Type B pancreatic cell (in vitro differentiated cells): ENCODE measurements around the gene EIF4E. TPM values are rescaled to one million over a fixed set of nuclear protein-coding genes. Genes with fewer than 3 reads are reported as not detected.

Source experiments
- DNase-seq: peaks from one replicate; pipeline ENCODE4 v3.0.0; 2021; ENCODE audit warnings: mixed read lengths; ENCODE audit not compliant: unreplicated experiment; ENCODE audit errors: extremely low spot score
- H3K27ac Mint-ChIP-seq: 2 replicates; pipeline ENCODE4 v1.8.0; 2021; ENCODE audit warnings: mild to moderate bottlenecking, mixed read lengths
- H3K27me3 Mint-ChIP-seq: 2 replicates; pipeline ENCODE4 v1.8.0; 2021; ENCODE audit warnings: mixed read lengths
- H3K36me3 Mint-ChIP-seq: 2 replicates; pipeline ENCODE4 v1.8.0; 2021; ENCODE audit warnings: mixed read lengths
- H3K4me1 Mint-ChIP-seq: one replicate; pipeline ENCODE4 v1.8.0; 2021; ENCODE audit warnings: mixed read lengths; ENCODE audit not compliant: unreplicated experiment
- H3K4me3 Mint-ChIP-seq: 2 replicates; pipeline ENCODE4 v1.8.0; 2021; ENCODE audit warnings: mild to moderate bottlenecking, mixed read lengths
- H3K9me3 Mint-ChIP-seq: 2 replicates; pipeline ENCODE4 v1.8.0; 2021; ENCODE audit warnings: mixed read lengths
- CTCF ChIP-seq: fragments of 200-600 bp; sonication (generic); conservative IDR thresholded peaks from 2 replicates; pipeline ENCODE4 v1.5.0; 2021; ENCODE audit warnings: antibody characterized with exemption, mild to moderate bottlenecking
- total RNA-seq: library from RNA; stranded (reverse); gene quantifications from 2 replicates; pipeline ENCODE4 v1.2.1, GENCODE V29; 2021; ENCODE audit warnings: low replicate concordance

EIF4E gene
- total RNA-seq, 1 donor from 2014 or later, result 93.9 TPM

GRCh38 chr4:98966926-98967325, 38.0 kb upstream of the EIF4E start:
- H3K27ac Mint-ChIP-seq, result no peak overlapping the region
- DNase-seq, result no peak
- H3K4me3 Mint-ChIP-seq, result no peak overlapping the region
- H3K4me1 Mint-ChIP-seq, result peaks cover 19% of the 10 kb centered on the region
- peaks cover 6% of the 10 kb centered on the region for H3K9me3 Mint-ChIP-seq
- no peaks in the 10 kb centered on the region for H3K36me3 Mint-ChIP-seq
- TF ChIP-seq CTCF, result no peak
- no peaks in the 10 kb centered on the region for H3K27me3 Mint-ChIP-seq

- TF ChIP-seq CTCF, result no peak
- Mint-ChIP-seq H3K4me3 (no peak overlapping the region), H3K4me1 (peaks cover 8% of the 10 kb centered on the region), H3K27me3 (no peaks in the 10 kb centered on the region), H3K36me3 (no peaks in the 10 kb centered on the region), H3K9me3 (peaks cover 6% of the 10 kb centered on the region), H3K27ac (no peak overlapping the region)
- DNase-seq, result no peak
Observed at GRCh38 chr4:98963538-98964433, 34.9 kb upstream of the EIF4E start.

- H3K36me3 Mint-ChIP-seq, result no peaks in the 10 kb centered on the region
- peaks cover 6% of the 10 kb centered on the region for H3K9me3 Mint-ChIP-seq
- peaks cover 8% of the 10 kb centered on the region for H3K4me1 Mint-ChIP-seq
- H3K4me3 Mint-ChIP-seq, result no peak overlapping the region
- H3K27me3 Mint-ChIP-seq, result no peaks in the 10 kb centered on the region
- H3K27ac Mint-ChIP-seq, result no peak overlapping the region
- no peak for DNase-seq
- TF ChIP-seq CTCF, result no peak
Observed at GRCh38 chr4:98961770-98962169, 32.8 kb upstream of the EIF4E start.

- no peak for DNase-seq
- peaks cover 8% of the 10 kb centered on the region for H3K4me1 Mint-ChIP-seq
- H3K36me3 Mint-ChIP-seq, result no peaks in the 10 kb centered on the region
- no peak overlapping the region for H3K27ac Mint-ChIP-seq
- TF ChIP-seq CTCF, result no peak
- H3K9me3 Mint-ChIP-seq, result peaks cover 6% of the 10 kb centered on the region
- H3K4me3 Mint-ChIP-seq, result no peak overlapping the region
- H3K27me3 Mint-ChIP-seq, result no peaks in the 10 kb centered on the region
Observed at GRCh38 chr4:98959411-98959810, 30.5 kb upstream of the EIF4E start.

GRCh38 chr4:98958065-98958464, 29.1 kb upstream of the EIF4E start:
- Mint-ChIP-seq H3K4me1 (no peaks in the 10 kb centered on the region), H3K36me3 (no peaks in the 10 kb centered on the region), H3K27ac (no peak overlapping the region), H3K4me3 (no peak overlapping the region), H3K9me3 (no peaks in the 10 kb centered on the region), H3K27me3 (no peaks in the 10 kb centered on the region)
- DNase-seq, result no peak
- TF ChIP-seq CTCF, result no peak
